ENCODE results near the gene GBF1. TPM values are rescaled to one million over a fixed set of nuclear protein-coding genes. Genes with fewer than 3 reads are reported as not detected.

GBF1 gene
- total and polyA plus RNA-seq, 11 donors = 15.5 to 70.0 (median 48.2) TPM

DNA sequence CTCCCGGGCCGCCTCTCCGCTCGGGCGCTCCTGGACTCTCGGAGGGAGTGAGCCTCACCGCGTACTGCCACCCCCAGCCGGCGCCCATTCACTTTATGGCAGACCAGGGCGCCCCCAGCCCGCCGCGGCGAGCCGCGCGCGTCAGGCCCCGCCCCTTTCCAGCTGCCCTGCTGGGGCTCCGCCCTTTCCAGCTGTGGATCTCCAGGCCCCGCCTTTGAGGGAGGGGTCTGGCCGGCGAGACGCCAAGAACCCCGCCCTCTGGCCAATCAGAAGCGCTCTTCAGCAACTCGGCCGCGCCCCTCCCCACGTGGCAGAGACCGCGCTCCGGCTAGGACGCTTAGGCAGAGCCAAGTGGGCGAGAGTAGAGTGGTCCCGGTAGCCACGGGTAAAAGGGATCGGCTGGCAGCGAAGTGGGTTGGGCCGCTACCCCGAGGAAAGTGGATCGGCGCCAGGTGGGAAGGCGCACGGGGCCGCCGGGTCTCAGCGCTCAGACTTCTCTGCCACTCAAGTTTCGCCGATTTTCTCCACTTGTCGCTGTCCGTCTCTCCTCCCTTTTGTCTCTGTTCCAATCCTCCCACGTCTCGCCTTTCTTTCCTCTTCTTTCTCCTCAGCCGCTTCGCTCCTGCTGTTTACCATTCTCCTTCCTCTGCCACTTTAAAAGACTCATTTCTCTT lies 3.8 kb upstream of the GBF1 start, which contains the start of gene PITX3:
Gene PITX3 (minus strand): TSS at position 69 of the 674 bp plus-strand sequence. CDS start 9,432 bp downstream, outside the sequence.
- no peaks in the 10 kb centered on the region for H3K36me3 ChIP-seq
- TF ChIP-seq, protein P1, sequence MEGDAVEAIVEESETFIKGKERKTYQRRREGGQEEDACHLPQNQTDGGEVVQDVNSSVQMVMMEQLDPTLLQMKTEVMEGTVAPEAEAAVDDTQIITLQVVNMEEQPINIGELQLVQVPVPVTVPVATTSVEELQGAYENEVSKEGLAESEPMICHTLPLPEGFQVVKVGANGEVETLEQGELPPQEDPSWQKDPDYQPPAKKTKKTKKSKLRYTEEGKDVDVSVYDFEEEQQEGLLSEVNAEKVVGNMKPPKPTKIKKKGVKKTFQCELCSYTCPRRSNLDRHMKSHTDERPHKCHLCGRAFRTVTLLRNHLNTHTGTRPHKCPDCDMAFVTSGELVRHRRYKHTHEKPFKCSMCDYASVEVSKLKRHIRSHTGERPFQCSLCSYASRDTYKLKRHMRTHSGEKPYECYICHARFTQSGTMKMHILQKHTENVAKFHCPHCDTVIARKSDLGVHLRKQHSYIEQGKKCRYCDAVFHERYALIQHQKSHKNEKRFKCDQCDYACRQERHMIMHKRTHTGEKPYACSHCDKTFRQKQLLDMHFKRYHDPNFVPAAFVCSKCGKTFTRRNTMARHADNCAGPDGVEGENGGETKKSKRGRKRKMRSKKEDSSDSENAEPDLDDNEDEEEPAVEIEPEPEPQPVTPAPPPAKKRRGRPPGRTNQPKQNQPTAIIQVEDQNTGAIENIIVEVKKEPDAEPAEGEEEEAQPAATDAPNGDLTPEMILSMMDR (IDR thresholded peaks at IDR 0.05) = peak in 4 of 12 donors; percentile 5 to 29 (median 18)
- TF ChIP-seq POLR2A (IDR thresholded peaks at IDR 0.05) = peak; percentile 16 to 43
- DNase-seq = peak; percentile 92 to 97 (median 95)
- intact Hi-C loops (cut with DNase I) = loop anchor here in 2 of 10 donors (5.0 kb wide), 2 partner anchors 41 to 96 kb away; no protein-coding TSS in a partner anchor
- 1% methylated on average over 36 to 57 of the region's 57 CpGs for WGBS, 4 donors
- H3K27me3 ChIP-seq = peaks cover 0 to 20% (median 0%) of the 10 kb centered on the region in 9 donors
- H3K4me1 ChIP-seq = peaks cover 0 to 33% (median 25%) of the 10 kb centered on the region in 12 donors
- ATAC-seq = peak; percentile 40 to 79 (median 72)
- H3K9me3 ChIP-seq = no peaks in the 10 kb centered on the region
- H3K27ac ChIP-seq = peak within 1 kb of the TSS in 5 of 12 donors; percentile 3 to 46 (median 19)
- peak within 1 kb of the TSS; percentile 31 to 70 (median 64) for H3K4me3 ChIP-seq

DNA sequence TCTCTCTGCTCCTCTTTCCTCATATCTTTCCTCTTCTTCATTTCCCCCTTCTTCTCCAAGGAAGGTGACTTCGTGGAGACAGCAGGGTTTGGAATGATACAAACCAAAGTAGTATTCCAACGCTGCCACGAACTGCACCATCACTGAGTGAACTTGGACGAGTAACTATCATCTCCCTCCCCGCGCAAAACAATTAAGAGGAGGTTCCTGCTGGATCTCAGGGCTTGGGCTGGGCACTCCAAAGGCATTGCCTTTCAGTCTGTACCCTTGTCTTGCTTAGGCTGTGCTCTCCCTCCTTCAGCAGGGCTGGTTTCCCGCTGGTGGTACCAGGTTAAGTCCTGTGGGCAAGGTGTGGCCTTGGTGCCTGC lies 3.2 kb upstream of the GBF1 start:
- WGBS, 4 donors = 22 to 29% (median 24%) methylated on average over 7 of the region's 7 CpGs
- TF ChIP-seq, protein P1 (IDR thresholded peaks at IDR 0.05) = no peak
- TF ChIP-seq POLR2A (IDR thresholded peaks at IDR 0.05) = no peak

DNA sequence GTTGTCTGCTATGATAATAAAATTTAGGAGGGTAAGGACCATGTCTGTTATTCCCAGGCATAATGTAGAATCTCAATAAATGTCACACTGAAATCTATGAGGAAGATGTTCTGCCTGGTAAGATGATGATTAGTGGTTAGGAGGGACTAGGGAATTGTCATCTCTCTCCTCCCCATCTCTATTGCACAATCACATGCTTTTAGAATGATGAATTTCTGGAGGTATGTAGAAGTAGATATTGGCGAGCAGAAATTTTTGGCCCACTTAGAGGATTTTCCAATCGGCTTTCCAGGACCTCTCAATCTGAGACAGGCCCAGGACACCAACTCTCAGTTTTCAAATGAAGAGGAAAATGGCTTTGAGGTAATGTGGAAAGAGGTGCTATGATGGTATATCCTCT lies 2.0 kb upstream of the GBF1 start:
- 60 to 86% (median 79%) methylated on average over 2 of the region's 2 CpGs for WGBS, 4 donors
- Histone ChIP-seq H3K36me3 (peaks cover 0 to 2% (median 0%) of the 10 kb centered on the region in 9 donors), H3K27me3 (peaks cover 0 to 20% (median 0%) of the 10 kb centered on the region in 9 donors), H3K4me1 (peaks cover 0 to 50% (median 39%) of the 10 kb centered on the region in 12 donors), H3K4me3 (no peak overlapping the region), H3K9me3 (no peaks in the 10 kb centered on the region), H3K27ac (no peak overlapping the region)
- TF ChIP-seq POLR2A (IDR thresholded peaks at IDR 0.05) = no peak
- TF ChIP-seq, protein P1 (IDR thresholded peaks at IDR 0.05) = no peak
- DNase-seq = no peak
- intact Hi-C loops (cut with DNase I) = loop anchor here in 2 of 10 donors (5.0 kb wide), 2 partner anchors 39 to 94 kb away; no protein-coding TSS in a partner anchor
- ATAC-seq = no peak

More for the DNA sequence above, 3.2 kb upstream of the GBF1 start:
- no peak for ATAC-seq
- peaks cover 0 to 20% (median 0%) of the 10 kb centered on the region in 9 donors for H3K27me3 ChIP-seq
- no peak for DNase-seq
- peaks cover 0 to 38% (median 30%) of the 10 kb centered on the region in 12 donors for H3K4me1 ChIP-seq
- no peaks in the 10 kb centered on the region for H3K36me3 ChIP-seq
- peak overlapping the region; percentile 31 to 70 (median 64) for H3K4me3 ChIP-seq
- H3K9me3 ChIP-seq = no peaks in the 10 kb centered on the region
- intact Hi-C loops (cut with DNase I) = loop anchor here in 2 of 10 donors (5.0 kb wide), 2 partner anchors 40 to 95 kb away; no protein-coding TSS in a partner anchor
- H3K27ac ChIP-seq = peak overlapping the region in 2 of 12 donors; percentile 19 to 23

DNA sequence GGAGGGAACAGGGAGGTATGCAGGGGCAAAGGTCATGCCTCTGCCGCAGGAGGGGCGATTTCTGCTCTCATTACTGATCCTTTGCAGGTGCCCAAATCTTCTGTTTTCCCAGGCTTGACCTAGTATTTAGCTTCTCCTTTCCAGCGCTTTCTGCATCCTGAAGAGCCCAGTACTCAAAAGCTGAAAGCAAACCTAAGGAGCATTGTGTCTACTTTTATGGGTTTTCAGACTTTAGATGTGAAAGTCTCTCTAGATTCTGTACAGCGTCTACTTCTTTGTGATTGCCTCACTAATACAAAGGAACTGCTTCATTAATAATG lies 560 bp downstream of the GBF1 start:
- peak overlapping the region; percentile 69 to 93 (median 79) for H3K4me3 ChIP-seq
- no peak for DNase-seq
- no peaks in the 10 kb centered on the region for H3K9me3 ChIP-seq
- H3K4me1 ChIP-seq = peaks cover 0 to 66% (median 41%) of the 10 kb centered on the region in 12 donors
- WGBS, 4 donors = 0 to 4% (median 1%) methylated on average over 4 of the region's 4 CpGs
- ATAC-seq = peak in 1 of 4 donors; percentile 0
- H3K27me3 ChIP-seq = peaks cover 0 to 4% (median 0%) of the 10 kb centered on the region in 9 donors
- H3K27ac ChIP-seq = peak overlapping the region; percentile 66 to 97 (median 88)
- TF ChIP-seq POLR2A (IDR thresholded peaks at IDR 0.05) = no peak
- TF ChIP-seq, protein P1 (IDR thresholded peaks at IDR 0.05) = no peak
- peaks cover 0 to 16% (median 0%) of the 10 kb centered on the region in 9 donors for H3K36me3 ChIP-seq
- intact Hi-C loops (cut with DNase I) = loop anchor here in 4 of 10 donors (5.0 kb wide), 1 partner anchor 36 kb away; no protein-coding TSS in a partner anchor
